IPS DF 4.7 (cell line): ENCODE measurements around the gene PCCA.

Experiments used
- DNase-seq: peaks from one replicate; pipeline ENCODE4 v3.0.0-alpha.2; 2013; ENCODE audit warnings: low spot score; ENCODE audit errors: extremely low read depth

Gene PCCA

DNA sequence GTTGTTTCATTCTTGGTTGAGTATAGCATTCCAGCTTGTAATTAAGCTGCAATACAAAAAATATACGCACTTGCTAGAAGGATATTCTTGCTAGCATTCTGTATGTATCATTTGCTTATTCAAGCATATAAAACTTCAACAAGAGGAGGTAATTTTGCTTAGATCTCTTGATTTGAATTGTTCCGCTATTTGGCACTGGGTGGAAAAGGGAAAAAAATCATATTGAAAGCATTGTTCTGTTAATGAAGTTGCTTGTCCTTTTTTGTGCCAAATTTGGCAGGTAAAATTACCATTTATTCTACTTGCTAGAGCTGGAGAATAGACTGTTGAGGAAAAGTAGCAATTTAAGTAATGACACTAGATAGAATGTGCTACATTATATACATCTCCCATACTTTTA, 309.5 kb downstream of the PCCA start:
- no peak for DNase-seq

DNA sequence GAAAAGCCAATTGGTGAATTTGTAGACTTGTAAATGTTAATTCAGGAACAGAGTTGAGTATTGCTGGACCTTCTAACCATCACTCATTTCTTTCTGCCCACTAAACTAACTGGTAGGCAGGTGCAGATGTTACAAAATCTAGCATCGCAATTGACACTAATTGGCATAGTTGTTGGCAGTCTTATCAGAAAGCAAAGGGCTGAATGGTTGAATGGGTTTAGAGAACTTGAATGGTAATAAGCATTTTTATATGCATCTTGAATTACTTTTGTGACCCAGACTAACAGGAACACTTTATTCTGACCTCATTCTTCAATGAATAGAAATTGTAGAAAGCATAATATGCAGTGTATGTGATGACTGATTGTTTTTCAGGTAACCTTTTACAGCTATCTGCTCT, 310.6 kb downstream of the PCCA start:
- no peak for DNase-seq

DNA sequence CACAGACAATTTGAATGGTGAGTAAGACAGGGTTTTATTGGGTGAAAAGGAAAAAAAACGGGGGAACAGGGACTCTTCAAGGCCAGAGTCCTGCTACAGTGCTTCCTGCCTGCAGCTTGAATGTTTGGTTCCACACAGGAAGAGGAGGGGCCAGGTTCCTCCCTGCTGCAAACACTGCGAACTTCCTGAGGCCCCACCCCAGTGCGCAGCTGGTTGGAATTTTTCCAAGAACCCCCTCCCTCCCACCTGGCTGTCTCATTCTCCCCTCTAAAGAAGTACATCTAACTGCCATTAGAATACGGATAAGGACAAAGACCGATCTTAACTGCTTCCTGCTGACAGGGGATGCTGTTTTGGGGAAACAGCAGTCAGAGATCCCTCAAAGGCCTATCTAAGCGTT, 314.8 kb downstream of the PCCA start:
- DNase-seq: no peak

DNA sequence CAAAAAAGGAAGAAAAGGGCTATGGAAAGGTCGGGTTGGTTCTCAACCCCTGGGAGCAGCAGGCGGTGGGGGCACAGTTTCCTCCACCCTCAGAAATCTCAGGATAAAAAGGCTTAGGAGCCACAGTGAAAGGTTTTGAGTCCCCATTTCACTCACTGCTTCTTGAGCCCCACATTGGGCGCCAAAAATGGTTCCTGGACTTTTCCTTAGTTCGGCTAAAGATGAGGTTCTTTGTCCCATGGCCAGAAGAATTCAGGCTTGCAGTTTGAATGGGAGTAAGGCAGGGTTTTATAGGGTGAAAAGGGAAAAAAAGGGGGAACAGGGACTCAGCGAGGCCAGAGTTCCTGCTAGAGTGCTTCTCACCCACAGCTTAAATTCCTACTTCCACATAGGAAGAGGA, 320.2 kb downstream of the PCCA start:
- no peak for DNase-seq

DNA sequence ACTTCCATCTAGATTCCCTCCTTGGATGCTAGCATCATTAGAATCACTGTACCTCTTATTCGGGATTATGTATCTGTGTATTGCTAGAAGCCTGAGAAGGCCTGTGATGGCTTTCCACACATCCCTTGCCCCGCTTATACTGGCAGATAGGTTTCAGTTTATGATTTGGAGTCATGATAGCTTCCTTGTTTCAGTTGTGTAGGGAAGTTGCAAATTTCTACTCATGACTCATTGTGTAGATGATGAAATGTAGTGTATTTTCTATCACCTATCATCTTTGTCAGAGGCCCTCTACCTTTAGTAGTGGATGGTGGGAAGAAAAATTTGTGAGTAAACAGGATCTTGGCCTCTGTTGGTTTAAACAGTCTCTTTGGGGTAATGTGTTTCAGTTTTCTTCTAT, 334.5 kb downstream of the PCCA start:
- no peak for DNase-seq

DNA sequence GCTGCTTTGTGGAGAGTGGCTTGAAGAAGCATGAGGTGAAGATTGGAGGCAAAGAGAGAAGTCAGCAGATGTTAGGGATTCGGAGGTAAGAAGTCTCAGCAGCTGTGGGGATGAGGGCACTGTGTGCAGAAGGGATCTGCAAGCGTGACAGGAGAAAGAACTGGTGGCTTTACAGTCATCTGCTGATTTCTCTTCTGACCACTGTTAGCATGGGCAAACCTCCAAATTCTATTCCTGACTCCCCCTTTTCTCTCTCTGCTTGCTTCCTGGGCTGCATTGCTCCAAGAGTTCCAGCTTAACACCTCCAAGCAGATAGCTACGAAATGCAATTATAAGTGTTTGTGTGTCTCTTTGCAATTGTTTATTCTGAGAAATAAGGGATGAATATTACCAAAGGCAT, 340.1 kb downstream of the PCCA start:
- no peak for DNase-seq

DNA sequence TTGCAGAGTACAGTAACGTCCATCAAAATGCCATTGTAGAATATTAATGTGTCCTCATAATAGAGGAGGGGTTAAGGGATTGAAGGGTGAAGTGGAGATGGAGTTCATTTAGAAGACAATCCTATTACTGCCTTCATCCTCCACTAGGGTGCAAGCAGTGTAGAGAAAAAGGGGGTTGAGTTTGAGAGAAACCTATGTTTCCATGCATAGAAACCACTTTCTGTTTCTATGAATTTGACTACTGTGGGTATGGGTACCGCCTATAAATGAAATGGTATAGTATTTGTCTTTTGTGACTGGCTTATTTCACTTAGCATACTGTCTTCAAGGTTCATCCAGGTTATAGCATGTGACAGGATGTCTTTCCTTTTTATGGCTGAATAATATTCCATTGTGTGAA, 343.7 kb downstream of the PCCA start:
- DNase-seq: no peak

DNA sequence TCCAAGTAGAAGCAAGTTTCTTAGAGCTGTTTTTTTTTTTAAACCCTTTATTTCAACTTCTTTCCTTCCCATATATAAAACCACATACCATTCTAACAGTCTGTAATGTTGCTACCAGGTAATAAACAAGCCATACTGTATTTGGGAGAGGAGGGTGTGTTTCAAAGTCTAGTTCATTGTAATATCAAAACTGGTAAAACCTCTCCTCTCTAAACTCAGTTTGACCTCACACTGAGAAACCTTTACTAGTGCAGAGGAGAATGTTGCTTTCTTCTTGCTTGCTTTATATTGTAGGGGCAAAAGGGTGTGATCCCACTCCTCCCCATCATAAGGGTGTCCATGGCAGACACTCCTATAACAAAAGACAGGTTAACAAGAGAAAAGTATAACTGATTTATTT, 344.6 kb downstream of the PCCA start:
- DNase-seq: no peak

DNA sequence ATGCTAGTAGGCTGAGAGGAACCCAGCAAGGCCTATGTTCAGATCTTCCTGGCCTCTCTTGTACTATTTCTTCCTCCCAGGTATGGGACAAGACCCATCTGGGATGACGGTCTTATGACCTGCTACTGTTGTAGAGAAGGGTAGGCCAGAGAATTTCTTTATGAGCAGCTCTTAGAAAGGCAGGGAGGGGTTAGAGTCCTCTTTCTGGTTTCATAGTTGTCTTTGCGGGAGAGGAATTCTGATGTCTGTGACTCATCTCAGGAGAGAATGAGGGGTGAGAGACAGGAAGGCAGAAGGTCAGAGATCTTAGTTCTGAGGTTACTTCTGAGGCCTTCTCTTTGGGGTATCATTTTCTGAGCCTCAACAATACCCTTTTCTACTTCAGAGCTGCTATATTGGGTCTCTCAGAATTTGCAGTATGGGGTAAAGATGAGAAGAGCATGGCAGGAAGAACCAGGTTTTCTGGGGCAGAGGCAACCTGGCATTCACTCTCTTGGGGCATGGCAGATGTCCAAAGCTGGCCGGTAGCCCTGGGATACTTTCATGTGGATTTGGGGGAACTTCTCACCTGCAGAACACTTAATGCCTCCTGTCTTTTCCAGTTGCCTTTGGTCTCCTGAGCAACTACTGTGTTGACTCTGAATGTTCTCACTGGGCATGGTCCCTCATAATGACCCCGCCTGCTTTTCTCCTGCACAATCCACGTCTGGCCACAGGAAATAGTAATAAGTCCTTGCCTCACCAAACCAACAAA, 345.3 kb downstream of the PCCA start:
- no peak for DNase-seq

DNA sequence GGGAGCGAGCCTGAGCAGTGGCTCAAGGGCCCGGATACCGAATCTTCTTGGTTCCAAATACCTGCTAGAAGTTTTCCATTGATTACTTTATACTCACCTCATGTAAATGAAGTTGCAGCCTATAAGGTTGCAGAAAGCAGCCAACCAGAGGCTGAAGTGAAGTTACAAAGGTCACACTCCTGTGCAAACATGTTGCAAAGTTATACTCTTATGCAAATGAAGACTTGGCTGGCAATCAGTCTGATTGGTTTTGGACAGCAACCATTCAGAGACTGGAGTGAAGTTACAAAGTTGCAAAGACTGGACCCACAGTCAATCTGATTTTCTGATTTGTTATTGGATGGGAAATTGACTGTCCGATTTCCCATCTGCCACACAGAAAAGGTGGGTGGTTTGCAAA, 347.2 kb downstream of the PCCA start:
- DNase-seq: no peak

DNA sequence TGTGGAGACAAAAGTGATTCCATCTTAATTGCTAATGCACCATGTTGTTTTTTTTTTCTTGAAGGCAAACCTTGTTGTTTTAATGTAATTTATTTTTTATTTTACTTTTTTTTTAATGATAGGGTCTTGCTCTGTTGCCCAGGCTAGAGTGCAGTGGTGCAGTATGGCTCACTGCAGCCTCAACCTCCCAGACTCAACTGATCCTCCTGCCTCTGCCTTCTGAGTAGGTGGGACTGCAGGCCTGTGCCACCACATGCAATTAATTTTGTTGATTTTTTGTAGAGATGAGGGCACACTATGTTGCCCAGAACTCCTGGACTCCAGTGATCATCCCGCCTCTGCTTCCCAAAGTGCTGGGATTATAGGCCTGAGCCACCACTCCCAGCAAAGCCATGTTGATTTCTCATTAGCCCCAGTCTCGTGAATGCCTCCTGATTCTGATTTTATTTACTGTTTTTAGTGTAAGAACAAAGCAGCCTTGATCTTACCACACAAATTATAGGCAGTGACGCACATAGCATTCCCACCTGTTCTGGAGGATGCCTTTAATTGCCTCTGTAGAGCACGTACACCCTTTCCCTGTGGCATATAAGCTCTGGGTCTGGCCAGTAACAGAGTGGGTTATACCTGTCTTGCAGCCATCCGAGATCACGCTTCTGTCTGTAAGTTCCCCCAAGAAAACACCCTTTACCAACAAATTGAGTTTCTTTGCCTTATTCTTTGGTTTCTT, 349.3 kb downstream of the PCCA start:
- no peak for DNase-seq

DNA sequence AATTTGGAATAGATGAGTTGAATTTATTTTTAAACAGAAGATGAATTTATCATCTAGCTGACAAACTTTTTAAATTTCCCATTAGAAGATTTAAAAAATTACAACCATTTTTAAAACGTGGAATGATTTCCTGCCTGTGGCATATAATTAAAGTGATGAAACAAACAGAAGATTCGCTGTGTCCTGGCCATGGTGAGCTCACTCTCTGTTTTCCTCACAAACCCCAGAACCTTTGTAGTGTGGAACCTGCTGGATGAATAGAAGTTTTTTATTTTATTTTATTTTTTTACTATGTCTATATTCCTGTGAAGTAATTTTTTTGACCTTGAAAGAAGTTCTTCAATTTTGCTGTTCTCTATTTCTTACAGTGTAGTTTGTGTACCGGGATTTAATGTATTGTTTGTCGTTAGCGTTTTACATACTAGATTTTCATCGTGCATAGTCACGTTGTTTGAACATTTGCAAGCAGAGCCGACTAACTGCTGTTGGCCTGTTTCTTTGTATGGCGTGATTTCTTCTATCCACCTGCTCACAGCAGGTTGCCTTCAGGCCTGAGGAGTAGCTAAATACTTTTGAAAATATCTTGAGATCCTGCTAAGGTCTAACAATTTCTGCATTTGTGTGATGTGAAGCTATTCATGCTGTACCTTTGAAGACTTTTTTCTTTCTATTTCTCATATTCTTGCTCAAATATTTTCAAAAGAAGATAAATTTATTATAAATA, 350.5 kb downstream of the PCCA start:
- DNase-seq: peak; percentile 28

DNA sequence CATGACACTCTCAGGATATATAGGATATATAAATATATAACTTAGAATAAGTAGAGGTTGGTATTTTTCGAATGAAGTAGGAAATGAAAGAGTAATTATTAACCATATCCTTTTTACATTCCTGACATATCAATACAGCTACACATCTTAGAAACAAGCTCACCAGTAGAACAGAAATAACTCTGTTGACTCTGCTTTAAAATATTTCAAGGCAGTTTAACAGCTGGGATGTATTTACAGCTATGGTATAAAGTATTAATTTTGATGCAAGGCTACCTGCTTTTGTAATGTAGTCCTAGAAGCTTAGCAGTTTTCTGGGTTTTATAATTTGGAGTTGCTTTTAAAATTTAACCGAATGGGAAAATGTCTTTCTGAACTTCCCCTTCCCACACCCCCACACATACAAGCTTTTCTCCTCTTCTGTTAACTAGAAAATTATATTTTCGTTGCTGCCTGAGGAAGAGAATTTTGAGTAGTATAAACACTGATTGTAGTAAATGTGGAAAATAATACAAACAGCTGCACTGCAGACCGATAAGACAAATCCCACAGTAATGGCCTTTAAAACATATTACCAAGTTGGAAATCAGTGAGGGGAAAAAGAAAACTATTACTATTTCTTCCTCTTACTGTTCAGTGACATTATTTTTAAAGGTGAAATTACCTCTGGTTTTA, 352.0 kb downstream of the PCCA start:
- DNase-seq: no peak

DNA sequence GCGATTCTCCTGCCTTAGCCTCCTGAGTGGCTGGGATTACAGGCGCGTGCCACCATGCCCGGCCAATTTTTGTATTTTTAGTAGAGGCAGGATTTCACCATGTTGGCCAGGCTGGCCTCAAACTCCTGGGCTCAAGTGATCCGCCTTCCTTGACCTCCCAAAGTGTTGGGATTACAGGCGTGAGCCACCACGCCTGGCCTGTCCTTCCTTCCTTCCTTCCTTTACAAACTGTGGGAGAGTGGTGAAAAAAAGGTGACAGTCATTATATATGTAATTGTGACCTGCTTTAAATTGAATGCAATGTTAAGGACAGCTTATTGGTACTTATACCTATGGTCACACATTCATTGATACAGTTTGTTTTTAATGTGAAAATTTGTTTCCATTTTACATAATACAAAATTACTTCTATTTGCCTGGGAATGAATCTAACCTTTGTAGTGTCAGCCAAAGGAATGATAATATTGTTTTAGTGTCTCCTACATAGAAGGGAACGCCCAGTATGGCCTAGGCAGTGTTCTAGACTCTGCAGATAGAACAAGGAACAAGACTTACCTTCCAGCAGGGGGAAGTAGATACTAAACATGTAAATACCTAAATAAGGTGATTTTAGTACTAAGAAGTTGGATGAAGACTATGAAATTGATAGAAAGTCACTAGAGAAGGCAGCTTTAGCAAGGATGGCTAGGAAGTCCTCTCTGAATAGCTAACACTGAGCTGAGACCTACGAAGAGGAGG, 353.4 kb downstream of the PCCA start:
- no peak for DNase-seq

DNA sequence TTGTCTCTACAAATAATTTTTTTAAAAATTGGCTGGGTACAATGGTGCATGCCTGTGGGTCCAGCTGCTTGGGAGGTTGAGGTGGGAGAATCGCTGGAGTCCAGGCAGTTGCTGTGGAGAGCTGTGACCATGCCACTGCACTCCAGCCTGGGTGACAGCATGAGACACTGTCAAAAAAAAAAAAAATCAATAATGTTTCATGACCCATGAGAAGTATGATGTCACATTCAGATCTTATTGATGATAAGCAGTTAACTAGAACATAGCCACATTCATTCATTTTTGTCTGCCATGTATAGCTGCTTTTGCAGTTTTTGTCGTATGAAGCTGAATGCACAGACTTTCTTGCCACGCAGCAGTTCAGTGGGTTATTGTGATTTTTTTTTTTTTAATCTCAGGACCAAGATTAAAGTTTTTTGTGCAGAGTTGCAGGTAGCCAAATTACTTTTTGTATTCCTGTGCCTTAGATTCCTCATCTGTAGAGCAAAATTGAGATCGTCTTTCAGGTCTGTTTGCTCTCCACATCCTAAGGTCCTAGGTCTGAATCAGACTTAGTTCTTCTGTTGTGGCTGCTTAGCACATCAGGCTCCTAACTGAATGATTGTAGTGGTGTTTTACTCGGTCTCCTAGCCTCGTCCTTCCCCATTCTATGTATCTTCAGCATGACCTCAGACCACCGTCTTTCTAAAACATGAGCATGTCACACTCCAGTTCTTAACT, 354.5 kb downstream of the PCCA start:
- DNase-seq: no peak

DNA sequence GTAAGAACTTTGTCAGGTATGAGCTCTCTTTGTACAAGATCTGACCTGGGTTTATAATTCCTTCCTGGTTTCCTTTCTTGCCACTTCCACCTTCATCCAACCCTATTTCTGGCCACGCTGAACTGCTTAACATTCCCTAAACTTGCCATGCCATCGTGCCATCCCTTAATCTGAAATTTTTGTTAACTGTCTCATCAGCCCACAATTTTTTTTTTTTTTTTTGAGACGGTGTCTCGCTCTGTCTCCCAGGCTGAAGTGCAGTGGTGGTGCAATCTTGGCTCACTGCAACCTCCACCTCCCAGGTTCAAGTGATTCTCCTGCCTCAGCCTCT, 355.1 kb downstream of the PCCA start:
- no peak for DNase-seq

DNA sequence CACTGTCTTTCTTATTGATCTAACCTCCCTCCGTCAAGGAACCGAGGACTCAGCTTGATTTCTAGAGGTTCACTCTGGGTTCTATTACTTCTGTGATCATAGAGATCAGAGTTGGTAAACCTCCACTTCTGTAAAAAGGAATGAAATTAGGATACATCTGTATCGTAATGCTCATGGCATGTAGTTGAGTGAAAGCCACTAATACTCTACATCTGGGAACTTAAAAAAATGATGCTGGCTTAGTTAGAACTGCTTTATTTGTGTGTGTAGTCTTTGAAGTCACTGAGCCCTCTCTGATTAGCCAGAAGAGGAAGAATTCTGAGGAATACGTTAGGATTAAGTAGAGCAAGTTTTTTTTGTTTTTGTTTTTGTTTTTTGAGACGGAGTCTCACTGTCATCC, 358.9 kb downstream of the PCCA start:
- DNase-seq: no peak

DNA sequence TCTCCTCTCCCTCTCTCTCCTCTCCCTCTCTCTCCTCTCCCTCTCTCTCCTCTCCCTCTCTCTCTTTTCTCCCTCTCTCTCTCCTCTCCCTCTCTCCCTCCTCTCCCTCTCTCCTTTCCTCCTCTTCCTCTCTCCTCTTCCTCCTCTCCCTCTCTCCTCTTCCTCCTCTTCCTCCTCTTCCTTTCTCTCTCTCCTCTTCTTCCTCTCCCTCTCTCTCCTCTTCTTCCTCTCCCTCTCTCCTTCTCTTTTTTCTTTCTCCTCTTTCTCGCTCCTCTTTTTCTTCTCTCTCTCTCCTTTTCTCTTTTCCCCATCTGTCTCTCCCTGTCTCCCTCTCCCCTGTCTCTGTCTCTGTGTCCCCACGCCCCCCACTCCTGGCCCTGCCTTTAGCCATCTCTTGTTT, 363.0 kb downstream of the PCCA start:
- no peak for DNase-seq

DNA sequence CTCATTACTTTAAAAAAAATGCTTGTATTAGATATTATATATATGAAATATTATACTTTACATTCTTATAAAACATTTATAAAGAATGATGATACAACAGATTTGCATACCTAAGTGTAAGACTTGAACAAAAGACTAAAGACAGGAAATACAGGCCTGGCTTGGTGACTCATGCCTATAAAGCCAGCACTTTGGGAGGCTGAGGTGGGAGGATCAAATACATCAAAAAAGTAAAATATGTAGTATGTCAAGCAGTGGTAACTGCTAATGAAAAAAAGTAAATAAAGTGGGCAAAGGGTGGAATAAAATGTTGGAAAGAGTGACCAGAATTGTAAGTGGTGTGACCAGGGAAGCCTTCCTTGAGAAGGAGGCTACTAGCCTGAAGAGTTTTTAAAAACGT, 366.0 kb downstream of the PCCA start:
- no peak for DNase-seq

DNA sequence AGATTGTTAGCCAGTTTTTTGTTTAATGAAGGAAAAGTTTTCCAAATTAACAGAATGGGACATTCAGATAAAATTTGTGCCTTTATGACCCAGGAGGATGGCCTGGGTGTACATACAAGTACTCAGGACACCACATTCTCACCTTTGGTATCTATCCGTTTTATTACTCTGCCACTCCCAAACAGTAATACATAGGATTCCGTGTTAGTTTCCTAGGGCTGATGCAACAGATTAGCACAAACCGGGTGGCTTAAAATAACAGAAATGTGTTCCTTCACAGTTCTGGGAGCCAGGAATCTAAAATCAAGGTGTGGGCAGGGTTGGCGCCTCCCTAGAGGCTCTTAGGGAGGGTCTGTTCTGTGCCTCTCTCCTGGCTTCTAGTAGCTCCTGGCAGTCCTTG, 369.8 kb downstream of the PCCA start:
- DNase-seq: no peak

DNA sequence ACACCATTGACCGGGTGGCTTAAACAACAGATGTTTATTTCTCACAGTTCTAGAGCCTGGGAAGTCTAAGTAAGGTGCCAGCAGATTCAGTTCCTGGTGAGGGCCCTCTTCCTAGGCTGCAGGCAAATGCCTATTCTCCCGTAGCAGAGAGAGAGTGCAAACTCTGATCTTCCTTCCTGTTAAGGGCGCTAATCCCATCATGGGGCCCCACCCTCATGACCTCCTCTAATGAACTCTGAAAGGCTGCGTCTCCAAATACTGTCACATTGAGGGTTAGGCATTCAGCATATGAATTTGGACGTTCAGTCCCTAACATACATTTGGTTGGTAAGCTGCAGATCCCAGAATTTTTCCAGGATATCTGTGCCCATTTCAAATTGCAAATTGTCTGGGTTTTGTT, 370.9 kb downstream of the PCCA start:
- DNase-seq: no peak
